GM18508 (cell line): ENCODE measurements around the gene ZNF652.
"Not testable (repeated sequence)": the region's sequence is repeated elsewhere in the genome, so short reads cannot be mapped to it uniquely, and the experiment has no call there.

Experiments used
- ATAC-seq: cut with Tn5 transposase; IDR thresholded peaks from one replicate; pipeline ENCODE4 v1.9.1; 2021; ENCODE audit warnings: moderate number of reproducible peaks; ENCODE audit not compliant: insufficient read depth, unreplicated experiment

The ZNF652 gene

GRCh38 chr17:49387498-49388289 is 25.6 kb upstream of the ZNF652 start:
- no peak for ATAC-seq

- ATAC-seq: no peak
These were observed 24.3 kb upstream of the ZNF652 start for GRCh38 chr17:49386373-49386772.

GRCh38 chr17:49384951-49385350 is 22.9 kb upstream of the ZNF652 start:
- ATAC-seq: no peak

GRCh38 chr17:49383060-49383459 is 21.0 kb upstream of the ZNF652 start:
- no peak for ATAC-seq

GRCh38 chr17:49382556-49382955 is 20.5 kb upstream of the ZNF652 start:
- no peak for ATAC-seq

GRCh38 chr17:49381793-49382192 is 19.7 kb upstream of the ZNF652 start:
- no peak for ATAC-seq

- no peak for ATAC-seq
These were observed 19.0 kb upstream of the ZNF652 start for GRCh38 chr17:49381033-49381432.

GRCh38 chr17:49379926-49380325 is 17.9 kb upstream of the ZNF652 start:
- no peak for ATAC-seq

GRCh38 chr17:49378311-49378710 is 16.3 kb upstream of the ZNF652 start:
- no peak for ATAC-seq

GRCh38 chr17:49375544-49375943 is 13.5 kb upstream of the ZNF652 start:
- no peak for ATAC-seq

GRCh38 chr17:49373115-49373514 is 11.1 kb upstream of the ZNF652 start:
- ATAC-seq: no peak

- no peak for ATAC-seq
These were observed 10.4 kb upstream of the ZNF652 start for GRCh38 chr17:49372425-49372824.

- no peak for ATAC-seq
These were observed 9.2 kb upstream of the ZNF652 start for GRCh38 chr17:49370971-49371834.

- no peak for ATAC-seq
These were observed 7.7 kb upstream of the ZNF652 start for GRCh38 chr17:49369760-49370159.

- no peak for ATAC-seq
These were observed 7.0 kb upstream of the ZNF652 start for GRCh38 chr17:49369089-49369488.

- ATAC-seq: no peak
These were observed 3.6 kb upstream of the ZNF652 start for GRCh38 chr17:49365667-49366066.

GRCh38 chr17:49365126-49365525 is 3.1 kb upstream of the ZNF652 start:
- ATAC-seq: not testable (repeated sequence)

GRCh38 chr17:49364119-49364518 is 2.1 kb upstream of the ZNF652 start:
- no peak for ATAC-seq

- no peak for ATAC-seq
These were observed 1.2 kb upstream of the ZNF652 start for GRCh38 chr17:49363251-49363650.

GRCh38 chr17:49362723-49363117 is 670 bp upstream of the ZNF652 start:
- ATAC-seq: no peak

- ATAC-seq: no peak
These were observed 735 bp downstream of the ZNF652 start for GRCh38 chr17:49361129-49361901.
